AG09319 (cell line): ENCODE data around the gene LCMT2.

Experiments used
- DNase-seq: peaks from one replicate; pipeline ENCODE4 v3.0.0-alpha.2; 2010; ENCODE audit warnings: low read depth; ENCODE audit errors: extremely low read depth
- TF ChIP-seq, protein P1 (sequence below): IDR thresholded peaks from 2 replicates; pipeline ENCODE4 v1.5.1; 2011; ENCODE audit warnings: low read depth, mild to moderate bottlenecking, inconsistent platforms, low read length, moderate library complexity

The LCMT2 gene

DNA sequence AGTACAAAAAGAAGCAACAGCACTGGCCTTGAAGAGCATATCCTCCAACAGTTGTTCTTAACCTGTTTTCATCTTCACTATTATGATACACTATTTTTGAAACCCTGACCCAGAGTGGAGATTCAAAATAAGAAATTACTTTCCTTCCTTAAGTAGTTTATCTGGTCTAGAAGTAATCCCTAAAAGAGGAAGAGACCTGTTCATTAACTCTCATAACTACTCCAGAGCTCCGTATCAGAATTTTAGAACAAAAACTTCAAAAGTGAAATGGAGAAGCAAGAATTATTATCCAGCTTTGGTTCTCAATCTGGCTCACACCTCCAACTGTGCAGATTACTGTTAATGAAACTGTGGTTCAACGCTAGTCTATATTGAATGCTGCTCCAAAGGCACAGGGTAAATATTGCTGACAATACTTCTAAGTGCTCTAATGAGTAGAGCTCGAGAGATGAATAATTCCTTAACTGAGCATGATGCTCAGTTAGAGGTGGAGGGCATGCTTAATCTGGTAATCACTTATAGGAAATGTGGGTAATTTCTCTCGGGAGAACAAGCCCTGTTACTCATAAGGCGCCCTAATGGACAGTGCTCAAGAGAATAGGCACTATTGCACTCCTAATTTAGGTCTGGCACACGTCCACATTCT is 5.2 kb downstream of the LCMT2 start:
- no peak for DNase-seq
- TF ChIP-seq, protein P1, sequence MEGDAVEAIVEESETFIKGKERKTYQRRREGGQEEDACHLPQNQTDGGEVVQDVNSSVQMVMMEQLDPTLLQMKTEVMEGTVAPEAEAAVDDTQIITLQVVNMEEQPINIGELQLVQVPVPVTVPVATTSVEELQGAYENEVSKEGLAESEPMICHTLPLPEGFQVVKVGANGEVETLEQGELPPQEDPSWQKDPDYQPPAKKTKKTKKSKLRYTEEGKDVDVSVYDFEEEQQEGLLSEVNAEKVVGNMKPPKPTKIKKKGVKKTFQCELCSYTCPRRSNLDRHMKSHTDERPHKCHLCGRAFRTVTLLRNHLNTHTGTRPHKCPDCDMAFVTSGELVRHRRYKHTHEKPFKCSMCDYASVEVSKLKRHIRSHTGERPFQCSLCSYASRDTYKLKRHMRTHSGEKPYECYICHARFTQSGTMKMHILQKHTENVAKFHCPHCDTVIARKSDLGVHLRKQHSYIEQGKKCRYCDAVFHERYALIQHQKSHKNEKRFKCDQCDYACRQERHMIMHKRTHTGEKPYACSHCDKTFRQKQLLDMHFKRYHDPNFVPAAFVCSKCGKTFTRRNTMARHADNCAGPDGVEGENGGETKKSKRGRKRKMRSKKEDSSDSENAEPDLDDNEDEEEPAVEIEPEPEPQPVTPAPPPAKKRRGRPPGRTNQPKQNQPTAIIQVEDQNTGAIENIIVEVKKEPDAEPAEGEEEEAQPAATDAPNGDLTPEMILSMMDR: no peak

DNA sequence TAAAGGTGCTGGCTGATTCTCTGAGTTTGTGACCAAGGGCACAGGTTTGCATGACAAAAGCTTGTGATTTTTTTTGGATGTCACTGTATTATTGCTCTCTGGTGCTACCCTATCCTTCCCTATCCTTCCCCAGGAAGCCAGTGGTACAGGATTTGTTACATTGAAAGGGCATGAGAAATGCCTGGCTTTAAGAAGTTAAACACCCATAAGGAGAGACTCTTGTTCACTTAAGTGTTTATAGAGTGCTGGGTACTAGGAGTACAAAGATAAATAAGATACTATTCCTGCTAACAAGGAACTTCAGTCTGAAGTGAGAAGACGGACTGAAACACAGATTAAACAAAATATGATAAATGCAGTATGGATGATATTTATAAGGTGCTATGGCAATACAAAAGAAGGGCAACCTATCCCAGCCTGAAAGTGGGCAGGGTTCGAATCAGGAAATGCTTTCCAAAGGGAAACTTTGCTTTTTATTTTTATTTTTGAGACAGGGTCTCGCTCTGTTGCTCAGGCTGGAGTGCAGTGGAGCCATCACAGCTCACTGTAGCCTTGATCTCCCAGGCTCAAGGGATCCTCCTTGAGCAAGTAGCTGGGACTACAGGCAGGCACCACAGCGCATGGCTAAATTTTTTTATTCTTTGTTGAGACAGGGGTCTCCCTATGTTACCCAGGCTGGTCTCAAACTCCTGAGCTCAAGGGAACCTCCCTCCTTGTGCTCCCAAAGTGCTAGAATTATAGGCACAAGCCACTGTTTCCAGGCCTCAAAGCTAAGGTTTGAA is 11.2 kb downstream of the LCMT2 start:
- no peak for DNase-seq
- TF ChIP-seq, protein P1: no peak

GRCh38 chr15:43317566-43318184 is 12.7 kb downstream of the LCMT2 start:
- TF ChIP-seq, protein P1: no peak
- no peak for DNase-seq

- DNase-seq: no peak
- TF ChIP-seq, protein P1: no peak
Measured at GRCh38 chr15:43316971-43317346, 13.4 kb downstream of the LCMT2 start.

GRCh38 chr15:43316016-43316970 is 14.1 kb downstream of the LCMT2 start:
- no peak for DNase-seq

GRCh38 chr15:43314171-43314570 is 16.2 kb downstream of the LCMT2 start:
- no peak for DNase-seq
- TF ChIP-seq, protein P1: no peak

More at GRCh38 chr15:43316016-43316970, 14.1 kb downstream of the LCMT2 start:
- TF ChIP-seq, protein P1: no peak
